HG03432 (cell line): ENCODE data around the gene NPAS3.

ENCODE experiments used
- ATAC-seq: cut with Tn5 transposase; IDR thresholded peaks from one replicate; pipeline ENCODE4 v1.9.1; 2021; ENCODE audit warnings: mild to moderate bottlenecking, moderate library complexity; ENCODE audit not compliant: unreplicated experiment

Gene NPAS3

GRCh38 chr14:33464254-33464962 is 525.7 kb downstream of the NPAS3 start:
- ATAC-seq, result no peak

GRCh38 chr14:33465846-33466700 is 527.4 kb downstream of the NPAS3 start:
- ATAC-seq, result no peak

DNA sequence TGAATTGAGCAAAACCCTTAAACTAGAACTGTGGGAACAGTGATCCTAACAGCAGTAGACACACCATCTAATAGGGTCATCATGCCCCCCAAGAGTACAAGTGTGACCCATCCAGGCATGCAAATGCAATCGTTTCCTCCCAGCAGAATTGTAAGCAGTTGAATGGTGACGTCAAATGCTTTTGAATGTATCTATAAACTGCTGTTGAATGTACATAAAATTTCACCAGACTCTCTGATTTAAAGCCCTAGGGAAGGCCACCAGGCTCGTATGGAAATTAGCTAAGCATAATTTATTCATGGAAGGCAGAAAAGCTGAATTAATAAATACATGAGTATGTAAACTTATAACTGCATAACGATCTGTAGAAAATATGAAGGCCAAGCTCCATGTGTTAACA is 529.3 kb downstream of the NPAS3 start:
- no peak for ATAC-seq

DNA sequence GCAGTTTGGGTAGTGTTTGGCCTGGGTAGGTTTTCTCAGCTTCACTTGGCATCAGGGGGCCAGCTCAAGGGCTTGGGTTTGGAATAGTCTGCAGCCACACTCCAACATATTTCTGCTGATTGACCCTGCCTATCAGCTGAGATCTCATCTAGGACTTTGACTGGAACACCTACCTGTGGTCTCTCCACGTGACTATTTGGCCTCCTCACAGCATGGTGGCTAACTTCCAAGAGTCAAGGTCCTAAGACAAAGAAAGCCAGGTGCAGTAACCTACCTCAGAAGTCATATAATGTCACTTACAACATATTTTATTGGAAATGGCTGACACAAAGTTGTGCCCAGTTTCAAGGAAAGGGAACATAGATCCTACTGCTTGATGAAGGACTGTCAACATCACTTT is 531.2 kb downstream of the NPAS3 start:
- no peak for ATAC-seq

GRCh38 chr14:33471776-33472175 is 533.1 kb downstream of the NPAS3 start:
- no peak for ATAC-seq

GRCh38 chr14:33475623-33476022 is 536.9 kb downstream of the NPAS3 start:
- ATAC-seq, result no peak

DNA sequence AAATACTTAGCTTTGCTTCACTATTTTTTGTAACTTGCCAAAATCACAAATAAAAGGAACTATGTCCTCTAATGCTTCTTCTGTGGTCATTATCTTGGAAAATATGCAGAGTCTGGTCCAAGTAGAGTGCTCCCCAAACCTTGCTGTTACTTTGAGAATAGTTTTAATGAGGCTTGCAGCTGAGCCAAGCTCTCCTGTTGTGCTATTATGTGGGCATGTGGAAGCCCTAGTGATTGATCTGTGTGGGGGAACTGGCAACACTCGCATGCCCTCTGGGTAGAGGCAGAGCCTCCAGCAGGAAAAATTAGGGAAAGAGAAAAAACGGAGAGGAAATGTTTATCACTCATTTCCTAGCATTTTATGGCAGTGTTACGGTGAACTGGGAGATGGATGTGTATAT is 539.1 kb downstream of the NPAS3 start:
- no peak for ATAC-seq

- ATAC-seq, result no peak
These were observed 541.6 kb downstream of the NPAS3 start for GRCh38 chr14:33480071-33480886.

- ATAC-seq, result no peak
These were observed 542.2 kb downstream of the NPAS3 start for GRCh38 chr14:33480887-33481184.

GRCh38 chr14:33483110-33483509 is 544.4 kb downstream of the NPAS3 start:
- ATAC-seq, result no peak

GRCh38 chr14:33483541-33483940 is 544.9 kb downstream of the NPAS3 start:
- ATAC-seq, result no peak

DNA sequence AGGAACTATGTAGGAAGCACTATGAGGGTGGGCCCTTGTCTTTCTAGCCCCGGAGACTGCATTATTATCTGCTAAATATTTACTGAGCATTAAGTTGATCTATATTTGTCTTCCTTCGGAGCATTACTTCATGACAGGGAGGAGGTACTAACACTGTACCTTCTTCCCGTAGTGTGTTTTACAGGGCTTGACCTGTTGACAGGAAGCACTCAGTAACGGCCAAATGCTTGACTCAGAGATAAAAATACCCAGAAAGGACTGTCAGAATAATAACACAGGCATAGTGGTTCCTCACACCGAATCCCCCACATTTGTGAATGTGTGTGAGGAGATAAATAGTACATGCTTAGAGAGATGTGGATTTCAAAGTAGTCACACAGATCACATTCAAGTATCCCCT is 545.6 kb downstream of the NPAS3 start:
- ATAC-seq, result no peak

DNA sequence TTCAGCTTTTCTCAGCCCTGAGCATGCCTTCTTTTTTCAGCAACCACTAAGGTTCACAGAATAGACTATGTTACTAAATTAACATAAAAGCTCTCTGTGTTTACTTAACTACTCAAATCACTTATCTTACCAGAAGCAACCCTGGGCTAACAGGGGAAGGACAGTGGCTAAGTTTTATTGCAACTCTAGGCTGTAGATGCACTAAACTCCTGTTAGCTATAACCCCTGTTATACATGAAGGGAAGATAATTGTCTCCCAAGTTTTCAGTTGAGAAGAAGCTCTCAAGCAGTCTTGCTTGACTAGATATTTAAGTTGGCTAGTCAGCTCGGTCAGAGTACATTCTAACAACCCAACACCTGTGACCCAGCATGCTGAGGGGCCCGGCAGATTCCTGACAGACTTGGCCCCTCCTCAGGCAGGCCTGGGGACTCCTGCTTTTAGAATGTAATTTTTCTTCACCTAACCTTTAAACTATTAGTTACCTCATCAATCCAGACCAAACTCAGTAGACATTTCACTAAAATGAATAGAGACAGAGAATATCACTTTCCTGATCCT is 547.7 kb downstream of the NPAS3 start:
- no peak for ATAC-seq

DNA sequence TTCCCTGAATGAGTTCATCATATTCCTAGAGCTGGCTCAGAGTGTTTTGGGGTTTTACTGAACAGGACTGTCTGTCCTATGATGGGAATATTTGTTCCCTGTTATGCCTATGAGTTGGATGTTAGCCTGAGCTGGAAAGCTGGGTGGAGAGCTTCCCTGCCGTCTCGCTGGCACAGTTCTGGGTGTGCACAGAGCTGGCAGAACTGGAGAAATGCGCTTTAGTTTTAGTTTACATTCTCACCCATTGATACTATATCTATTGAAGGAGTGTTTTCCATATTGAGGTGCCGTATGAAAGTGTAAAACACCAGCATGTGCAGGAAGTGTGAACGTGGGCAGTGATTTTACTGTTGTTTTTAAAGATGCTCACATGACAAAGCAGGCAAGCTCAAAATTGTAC is 549.9 kb downstream of the NPAS3 start:
- ATAC-seq, result no peak

GRCh38 chr14:33490555-33490954 is 551.9 kb downstream of the NPAS3 start:
- ATAC-seq, result no peak

DNA sequence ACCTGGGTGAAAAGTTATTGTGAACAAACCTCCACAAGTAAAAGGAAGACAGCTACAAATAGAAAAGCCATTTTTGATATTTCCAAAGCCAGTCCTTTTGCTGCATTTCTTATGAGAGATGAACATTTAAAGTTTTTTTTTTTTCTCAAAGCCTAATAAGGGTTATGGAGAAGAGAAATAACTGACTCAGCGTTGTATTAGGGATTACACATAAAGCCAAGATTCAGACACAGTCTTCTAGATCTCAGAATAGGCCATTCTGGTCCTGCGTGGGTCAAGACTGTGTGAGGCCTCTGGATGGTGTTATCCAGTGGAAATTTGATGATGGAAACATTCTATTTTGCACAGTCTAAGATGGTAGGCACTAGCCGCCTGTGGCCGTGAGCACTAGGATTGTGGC is 552.4 kb downstream of the NPAS3 start:
- no peak for ATAC-seq

DNA sequence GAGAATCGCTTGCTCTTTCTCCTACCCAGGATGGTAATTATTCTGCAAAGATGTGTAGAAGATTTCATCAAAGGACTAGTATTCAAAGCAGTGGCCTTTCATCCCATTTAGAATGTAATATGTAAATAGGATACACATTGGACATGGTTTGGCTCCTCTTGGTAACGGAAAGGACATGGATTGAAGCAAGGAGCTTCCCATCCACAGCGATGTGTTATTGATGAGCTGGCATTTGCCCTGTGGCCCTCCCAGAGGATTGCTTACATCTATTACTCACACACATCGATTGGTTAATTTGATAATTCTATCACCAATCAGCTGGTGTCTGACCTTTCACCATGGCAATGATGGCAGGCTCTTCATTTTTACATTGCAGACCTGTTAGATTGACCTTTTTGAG is 553.8 kb downstream of the NPAS3 start:
- ATAC-seq, result no peak

DNA sequence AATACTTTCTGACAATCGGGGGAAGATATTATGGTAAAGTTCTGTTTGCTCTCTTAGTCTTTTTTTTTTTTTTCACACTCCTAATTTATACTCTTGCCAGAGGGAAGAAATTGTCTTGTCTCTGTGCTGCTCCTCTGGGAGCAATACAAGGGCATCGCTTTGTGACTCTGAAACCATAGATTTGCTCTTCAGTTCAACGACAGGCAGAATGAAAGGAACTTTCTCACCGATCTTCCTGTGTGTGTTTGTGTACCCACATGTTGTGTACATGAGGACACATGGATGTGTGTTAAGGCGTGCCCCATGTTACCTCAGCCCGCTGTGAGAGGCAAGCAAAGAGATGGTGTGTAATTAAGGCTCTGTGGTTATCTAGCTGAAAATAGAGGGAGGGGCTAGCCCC is 554.6 kb downstream of the NPAS3 start:
- ATAC-seq, result no peak

- ATAC-seq, result no peak
These were observed 555.3 kb downstream of the NPAS3 start for GRCh38 chr14:33493990-33494389.

- ATAC-seq, result no peak
These were observed 561.0 kb downstream of the NPAS3 start for GRCh38 chr14:33499687-33500086.
